NCI-H2171 treated with DMSO at 0.1 percent for 48 hours (cell line): ENCODE measurements around the gene KRTAP5-5.
"Not testable (repeated sequence)": the region's sequence is repeated elsewhere in the genome, so short reads cannot be mapped to it uniquely, and the experiment has no call there.

ENCODE experiments used
- DNase-seq: peaks from one replicate; lab custom pipeline; 2025; lab: John Stamatoyannopoulos, UW

KRTAP5-5 gene

GRCh38 chr11:1642288-1643145 lies 12.9 kb downstream of the KRTAP5-5 start:
- DNase-seq, result no peak

DNA sequence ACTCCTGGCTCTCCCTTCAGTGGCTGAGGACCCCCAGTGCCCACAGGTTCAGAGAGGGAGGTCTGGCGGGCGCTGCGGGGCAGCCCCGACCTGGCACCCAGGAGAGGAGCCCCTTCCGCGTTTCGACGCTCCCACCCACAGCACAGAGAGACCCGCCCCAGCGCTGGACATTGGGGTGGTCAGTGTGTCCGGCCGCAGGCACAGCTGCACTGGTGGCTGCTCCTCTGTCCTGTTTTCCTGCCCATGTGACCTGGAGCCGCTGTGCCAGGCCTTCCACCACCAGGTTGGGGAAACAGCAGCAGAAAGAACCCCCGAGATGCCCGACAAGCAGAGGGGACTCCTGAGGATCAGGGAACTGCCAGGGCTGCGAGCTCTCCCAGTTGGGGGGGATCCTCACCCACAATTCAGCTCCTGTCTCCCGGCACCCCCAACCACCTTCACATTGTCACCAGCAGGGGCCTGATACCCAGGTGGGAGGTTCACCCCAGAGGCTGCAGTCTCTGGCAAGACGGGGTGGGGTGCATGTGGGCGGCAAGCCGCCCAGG lies 13.6 kb downstream of the KRTAP5-5 start:
- DNase-seq, result no peak

DNA sequence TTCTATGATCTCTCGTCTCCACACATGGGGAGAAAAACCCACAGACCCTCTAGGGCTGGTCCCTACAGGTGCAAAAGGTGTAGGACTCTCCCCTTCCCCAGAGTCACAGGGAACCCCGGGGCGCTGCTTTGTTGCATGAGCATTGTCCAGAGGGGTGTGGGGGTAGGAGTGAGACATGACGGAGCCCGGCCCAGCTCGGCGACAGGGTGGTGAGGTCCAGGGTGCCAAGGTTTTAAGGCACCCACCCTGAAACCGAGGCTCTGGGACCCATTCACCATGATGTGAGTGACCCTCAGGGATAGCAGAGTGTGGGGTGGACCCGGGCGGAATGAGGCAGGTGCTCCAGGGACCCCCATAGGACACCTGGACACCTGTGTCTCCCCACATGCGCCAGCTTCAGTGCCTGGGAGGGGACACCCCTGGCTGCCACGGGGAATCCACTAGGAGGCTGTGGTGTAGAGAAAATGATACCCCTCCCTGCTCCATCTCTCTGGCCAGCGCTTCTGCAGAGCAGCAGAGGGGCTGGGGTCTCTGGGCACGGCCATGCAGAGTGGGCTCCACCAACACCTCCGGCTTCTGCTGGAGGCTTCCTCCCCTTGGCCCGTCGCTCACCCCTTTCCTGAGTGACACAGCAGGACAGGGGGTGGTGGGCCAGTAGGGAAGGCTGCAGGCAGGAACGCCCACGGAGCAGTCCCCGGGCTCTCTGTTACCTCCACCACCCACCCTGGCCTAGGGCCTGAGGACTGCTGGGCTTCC lies 15.2 kb downstream of the KRTAP5-5 start:
- no peak for DNase-seq

DNA sequence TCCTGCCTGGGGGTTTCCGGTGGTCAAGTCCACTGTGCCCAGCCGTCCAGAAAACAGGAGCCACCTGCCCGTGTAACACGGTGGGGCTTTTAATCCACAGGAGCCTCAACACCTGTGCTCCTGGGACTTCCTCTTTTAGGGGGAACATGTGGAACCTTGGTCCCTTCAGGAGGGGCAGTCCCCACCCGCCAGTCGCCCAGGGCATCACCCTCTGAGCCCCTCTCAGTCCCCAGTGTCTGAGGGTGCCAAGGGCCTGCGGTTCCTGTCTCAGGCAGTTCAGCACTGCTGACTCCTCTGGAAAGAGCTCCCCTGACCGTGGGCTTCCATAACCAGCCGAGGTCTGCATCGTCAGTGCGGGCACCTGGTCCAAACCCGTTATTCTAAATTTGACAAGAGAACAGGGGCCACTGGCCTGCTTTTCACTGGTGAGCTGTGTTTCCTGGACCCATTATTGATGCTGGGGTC lies 15.8 kb downstream of the KRTAP5-5 start:
- DNase-seq, result no peak

GRCh38 chr11:1646540-1646939 lies 17.0 kb downstream of the KRTAP5-5 start:
- DNase-seq, result not testable (repeated sequence)

DNA sequence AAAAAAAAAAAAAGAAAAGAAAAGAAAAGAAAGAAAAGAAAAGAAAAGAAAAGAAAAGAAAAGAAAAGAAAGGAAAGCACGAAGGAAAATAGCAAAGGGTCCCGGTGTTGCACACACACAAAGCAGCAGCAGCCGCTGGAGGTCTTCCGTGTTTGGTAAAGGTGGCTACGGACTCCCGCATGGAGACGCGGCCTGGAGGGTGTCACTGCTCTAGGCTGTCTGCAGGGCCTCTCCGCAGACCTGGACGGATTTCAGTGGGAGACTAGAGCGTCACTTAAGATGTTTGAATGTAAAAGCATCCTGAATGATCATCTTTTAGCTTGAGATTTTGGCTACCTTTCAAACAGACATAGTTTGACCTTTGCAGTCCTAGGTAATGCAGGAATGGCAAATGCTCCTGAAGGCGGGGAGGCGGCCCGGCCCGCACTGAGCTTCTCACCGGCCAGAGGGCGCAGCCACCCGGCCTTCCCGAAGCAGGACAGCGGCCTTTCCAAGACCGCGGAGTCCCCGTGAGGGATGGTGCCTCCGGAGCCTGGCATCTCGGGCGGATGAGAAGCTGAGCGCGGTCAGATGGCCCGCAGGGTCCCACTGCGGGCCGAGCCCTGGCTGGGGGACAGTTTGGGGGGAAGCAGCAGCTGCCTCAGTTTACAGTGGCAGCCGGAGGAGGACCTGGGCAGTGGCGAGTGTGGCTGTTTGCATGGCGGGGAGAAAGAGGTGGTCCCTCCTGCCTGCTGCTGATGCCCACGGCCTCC lies 18.5 kb downstream of the KRTAP5-5 start:
- DNase-seq, result no peak

GRCh38 chr11:1648653-1649420 lies 19.3 kb downstream of the KRTAP5-5 start:
- DNase-seq, result peak; percentile 1

GRCh38 chr11:1650034-1650917 lies 20.7 kb downstream of the KRTAP5-5 start:
- no peak for DNase-seq

DNA sequence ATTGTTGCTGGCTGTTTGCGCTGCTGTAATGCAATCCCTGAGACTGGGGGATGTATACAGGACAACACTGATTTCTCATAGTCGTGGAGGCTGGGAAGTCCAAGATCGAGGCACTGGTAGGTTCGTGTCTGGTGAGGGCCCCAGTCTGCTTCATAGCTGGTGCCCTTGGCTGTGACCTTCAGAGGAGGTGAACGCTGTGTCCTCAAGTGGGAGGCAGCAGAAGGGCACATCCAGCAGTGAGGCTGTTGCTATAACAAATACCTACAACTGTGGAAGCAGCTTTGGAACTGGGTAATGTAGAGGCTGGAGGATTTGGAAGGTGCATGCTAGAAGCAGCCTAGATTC lies 21.3 kb downstream of the KRTAP5-5 start:
- DNase-seq, result no peak

DNA sequence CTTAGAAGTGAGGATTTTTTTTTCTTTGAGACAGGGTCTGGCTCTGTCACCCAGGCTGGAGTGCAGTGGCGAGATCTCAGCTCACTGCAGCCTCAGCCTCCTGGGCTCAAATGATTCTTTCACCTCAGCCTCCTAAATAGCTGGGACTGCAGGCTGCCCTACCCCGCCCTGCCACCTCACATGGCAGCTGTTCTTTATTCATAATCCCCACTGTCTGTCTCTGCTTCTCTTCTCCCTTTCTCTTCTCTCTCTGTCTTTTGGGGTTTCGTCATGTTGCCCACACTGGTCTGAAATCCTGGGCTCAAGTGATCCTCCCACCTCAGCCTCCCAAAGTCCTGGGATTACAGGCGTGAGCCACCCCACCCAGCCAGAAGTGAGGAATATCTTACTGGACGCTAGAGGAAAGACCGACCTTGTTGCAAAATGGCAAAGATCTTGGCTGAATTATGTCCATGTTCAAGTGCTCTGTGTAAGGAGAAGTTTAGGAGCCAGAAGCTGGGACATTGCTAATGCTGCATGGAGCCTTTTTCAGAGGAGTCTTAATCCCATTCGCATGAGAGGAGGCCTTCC lies 21.9 kb downstream of the KRTAP5-5 start:
- DNase-seq, result no peak

GRCh38 chr11:1652026-1652425 lies 22.5 kb downstream of the KRTAP5-5 start:
- DNase-seq, result no peak

DNA sequence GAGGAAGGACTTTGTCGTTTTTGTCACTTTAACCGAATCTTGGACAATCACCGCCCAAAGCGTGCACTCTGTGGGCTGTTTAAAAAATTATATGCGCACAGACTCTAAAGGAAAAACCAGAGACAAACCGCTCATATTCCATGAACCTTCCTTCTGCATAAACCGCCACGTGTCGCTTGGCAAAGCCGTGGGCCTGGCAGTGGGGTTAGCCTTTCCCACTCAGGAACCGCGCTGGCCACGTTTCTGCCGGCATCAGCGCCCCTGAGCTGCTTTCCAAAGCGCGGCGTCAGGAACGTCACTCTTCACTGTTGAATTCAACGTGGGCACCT lies 22.8 kb downstream of the KRTAP5-5 start:
- no peak for DNase-seq

GRCh38 chr11:1652771-1653540 lies 23.4 kb downstream of the KRTAP5-5 start:
- peak; percentile 11 for DNase-seq

- DNase-seq, result no peak
Measured at GRCh38 chr11:1653541-1654387, 24.2 kb downstream of the KRTAP5-5 start.

DNA sequence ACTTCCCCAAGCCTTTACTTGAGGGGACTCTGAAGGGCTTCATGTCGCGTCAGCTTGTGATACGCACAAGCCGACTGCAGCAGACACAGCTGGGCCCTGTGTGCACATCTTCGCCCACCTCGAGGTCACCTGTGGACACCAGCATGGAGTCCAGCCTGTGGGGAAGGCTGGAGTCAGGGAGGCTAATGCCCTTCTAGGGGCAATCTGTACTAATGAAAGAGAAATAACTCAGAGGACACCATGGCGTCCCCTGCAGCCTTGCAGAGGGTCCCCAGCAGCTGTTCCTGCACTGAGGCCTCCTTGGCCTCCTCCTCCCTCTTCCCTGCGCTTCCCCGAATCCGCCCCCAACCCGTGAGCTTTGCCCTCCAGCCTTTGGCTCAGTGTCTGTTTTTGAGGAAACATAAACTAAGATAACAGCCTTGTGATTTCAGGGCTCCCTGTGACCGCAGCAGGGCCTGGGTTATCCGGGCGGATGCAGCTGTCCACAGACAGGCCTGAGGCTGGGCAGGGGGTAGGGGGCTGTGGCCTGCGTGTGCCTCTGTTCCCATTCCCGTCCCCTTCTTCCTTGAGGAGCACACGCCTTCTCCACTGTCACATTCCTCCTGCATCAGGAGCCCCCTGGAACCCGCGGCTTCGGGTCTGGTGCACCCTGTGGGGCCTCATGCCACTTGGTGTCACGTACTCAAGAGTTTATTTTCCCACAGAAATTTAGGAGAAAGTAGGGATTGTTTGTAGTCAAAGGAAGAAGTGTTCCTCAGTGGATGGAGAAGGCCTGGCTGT lies 25.0 kb downstream of the KRTAP5-5 start:
- no peak for DNase-seq

GRCh38 chr11:1655168-1656060 lies 25.8 kb downstream of the KRTAP5-5 start:
- no peak for DNase-seq

- DNase-seq, result no peak
Measured at GRCh38 chr11:1656061-1656441, 26.5 kb downstream of the KRTAP5-5 start.
